Measurements from ENCODE around the gene ADGRA1.

DNA sequence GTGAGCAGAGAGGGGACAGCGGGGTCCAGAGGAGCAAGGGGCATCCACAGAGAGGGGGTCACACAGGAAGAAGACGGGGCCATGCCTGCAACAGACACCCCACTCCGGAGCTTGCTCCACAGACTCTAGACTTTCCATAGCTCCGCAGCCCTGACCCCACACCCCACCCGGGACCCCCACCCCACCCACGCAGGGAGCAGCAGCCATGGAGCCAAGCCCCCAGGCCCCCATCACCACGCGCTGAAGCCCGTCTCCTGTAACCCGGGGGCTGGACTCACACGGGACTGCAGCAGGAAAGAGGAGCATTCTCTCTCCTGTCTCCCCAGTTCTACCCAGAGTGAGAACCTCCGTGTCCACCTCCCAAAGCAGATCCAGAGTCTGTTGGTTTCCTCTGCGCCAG, 38.8 kb upstream of the ADGRA1 start:
- TF ChIP-seq EZH2 (IDR thresholded peaks at IDR 0.05; ENCODE audit: borderline replicate concordance, low read length) = no peak
- TF ChIP-seq, protein P1, sequence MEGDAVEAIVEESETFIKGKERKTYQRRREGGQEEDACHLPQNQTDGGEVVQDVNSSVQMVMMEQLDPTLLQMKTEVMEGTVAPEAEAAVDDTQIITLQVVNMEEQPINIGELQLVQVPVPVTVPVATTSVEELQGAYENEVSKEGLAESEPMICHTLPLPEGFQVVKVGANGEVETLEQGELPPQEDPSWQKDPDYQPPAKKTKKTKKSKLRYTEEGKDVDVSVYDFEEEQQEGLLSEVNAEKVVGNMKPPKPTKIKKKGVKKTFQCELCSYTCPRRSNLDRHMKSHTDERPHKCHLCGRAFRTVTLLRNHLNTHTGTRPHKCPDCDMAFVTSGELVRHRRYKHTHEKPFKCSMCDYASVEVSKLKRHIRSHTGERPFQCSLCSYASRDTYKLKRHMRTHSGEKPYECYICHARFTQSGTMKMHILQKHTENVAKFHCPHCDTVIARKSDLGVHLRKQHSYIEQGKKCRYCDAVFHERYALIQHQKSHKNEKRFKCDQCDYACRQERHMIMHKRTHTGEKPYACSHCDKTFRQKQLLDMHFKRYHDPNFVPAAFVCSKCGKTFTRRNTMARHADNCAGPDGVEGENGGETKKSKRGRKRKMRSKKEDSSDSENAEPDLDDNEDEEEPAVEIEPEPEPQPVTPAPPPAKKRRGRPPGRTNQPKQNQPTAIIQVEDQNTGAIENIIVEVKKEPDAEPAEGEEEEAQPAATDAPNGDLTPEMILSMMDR (conservative IDR thresholded peaks at IDR 0.05 in 1 of 2, IDR thresholded peaks at IDR 0.05 in 1 of 2; ENCODE audit: extremely low read depth in 1 of 2, insufficient read depth in 1 of 2, low read depth in 1 of 2, low read length in 2 of 2) = no peak

Data from mammary epithelial cell (primary cell).